GM12864 (cell line): ENCODE measurements around the gene DACT2.

ENCODE experiments used
- DNase-seq: peaks from one replicate; pipeline ENCODE4 v3.0.0-alpha.2; 2011; ENCODE audit warnings: low read depth
- H3K4me3 ChIP-seq: 2 replicates; pipeline ENCODE4 v1.5.1; 2011; ENCODE audit warnings: mild to moderate bottlenecking, low read depth, low read length, control low read depth
- TF ChIP-seq, protein P1 (sequence below): IDR thresholded peaks from 2 replicates; pipeline ENCODE4 v1.5.1; 2011; ENCODE audit warnings: low read depth, mild to moderate bottlenecking, moderate library complexity, low read length, control low read depth, inconsistent platforms; ENCODE audit errors: missing control alignments

Gene DACT2

DNA sequence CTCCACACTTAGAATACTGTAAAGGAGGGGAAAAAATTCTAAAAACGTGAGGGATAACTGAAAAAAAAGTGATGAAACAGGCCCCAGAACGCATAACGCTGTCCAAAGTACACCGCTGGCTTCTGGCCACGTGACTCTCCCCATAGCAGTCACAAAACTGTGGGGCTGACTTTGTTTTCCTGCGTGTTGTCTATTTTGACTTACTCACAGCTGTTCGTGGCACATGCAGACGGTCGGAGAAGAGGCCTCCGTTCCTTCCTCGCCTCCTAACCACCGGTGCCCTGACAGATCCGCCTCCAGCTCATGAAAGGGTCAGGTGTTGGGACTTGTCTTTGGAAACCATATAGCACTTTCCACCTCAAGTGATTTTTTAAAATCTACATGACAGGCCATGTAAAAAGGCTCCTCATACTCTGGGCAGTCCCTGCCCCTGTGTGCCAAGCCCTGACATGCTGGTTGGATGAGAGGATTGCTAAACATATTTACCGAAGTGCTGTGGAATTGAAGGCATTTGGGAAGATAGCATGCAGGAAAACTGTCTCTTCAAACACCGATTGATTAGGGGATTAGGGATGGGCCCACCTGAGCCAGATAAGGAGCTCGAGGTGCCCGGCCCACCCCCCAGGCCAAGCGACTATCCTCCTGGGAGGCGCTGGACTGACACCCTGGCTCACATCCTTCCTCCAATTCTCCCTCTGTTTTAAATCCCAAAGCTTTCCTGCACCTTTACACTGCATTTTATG lies 54.8 kb downstream of the DACT2 start:
- TF ChIP-seq, protein P1, sequence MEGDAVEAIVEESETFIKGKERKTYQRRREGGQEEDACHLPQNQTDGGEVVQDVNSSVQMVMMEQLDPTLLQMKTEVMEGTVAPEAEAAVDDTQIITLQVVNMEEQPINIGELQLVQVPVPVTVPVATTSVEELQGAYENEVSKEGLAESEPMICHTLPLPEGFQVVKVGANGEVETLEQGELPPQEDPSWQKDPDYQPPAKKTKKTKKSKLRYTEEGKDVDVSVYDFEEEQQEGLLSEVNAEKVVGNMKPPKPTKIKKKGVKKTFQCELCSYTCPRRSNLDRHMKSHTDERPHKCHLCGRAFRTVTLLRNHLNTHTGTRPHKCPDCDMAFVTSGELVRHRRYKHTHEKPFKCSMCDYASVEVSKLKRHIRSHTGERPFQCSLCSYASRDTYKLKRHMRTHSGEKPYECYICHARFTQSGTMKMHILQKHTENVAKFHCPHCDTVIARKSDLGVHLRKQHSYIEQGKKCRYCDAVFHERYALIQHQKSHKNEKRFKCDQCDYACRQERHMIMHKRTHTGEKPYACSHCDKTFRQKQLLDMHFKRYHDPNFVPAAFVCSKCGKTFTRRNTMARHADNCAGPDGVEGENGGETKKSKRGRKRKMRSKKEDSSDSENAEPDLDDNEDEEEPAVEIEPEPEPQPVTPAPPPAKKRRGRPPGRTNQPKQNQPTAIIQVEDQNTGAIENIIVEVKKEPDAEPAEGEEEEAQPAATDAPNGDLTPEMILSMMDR, result no peak
- H3K4me3 ChIP-seq, result no peak overlapping the region
- DNase-seq, result no peak

DNA sequence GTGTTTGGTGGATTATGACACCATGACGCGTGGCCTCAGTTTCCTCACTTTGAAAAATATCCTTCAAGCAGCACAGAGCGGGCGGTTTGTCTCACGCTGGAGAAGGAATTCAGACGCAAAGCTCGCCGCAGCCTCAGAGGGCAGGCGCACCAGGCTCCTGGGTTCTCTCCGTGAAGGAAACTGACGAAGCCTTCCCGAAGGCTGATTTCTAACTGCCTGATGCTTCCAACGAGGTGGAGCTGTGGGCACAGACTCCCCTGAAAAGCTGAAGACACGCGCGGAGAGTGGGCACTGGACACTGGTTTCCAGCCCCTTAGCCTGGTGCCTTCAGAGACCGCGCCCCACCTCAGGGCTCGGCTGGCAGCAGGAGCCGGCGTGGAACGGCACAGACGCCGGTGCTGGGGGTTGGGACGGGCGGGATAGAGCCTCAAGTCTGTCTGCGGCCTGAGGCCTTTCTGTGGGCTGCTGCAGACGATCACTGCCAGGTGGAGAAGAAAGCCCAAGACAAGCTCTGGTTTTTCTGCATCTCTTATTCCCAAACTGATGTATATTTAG lies 56.1 kb downstream of the DACT2 start:
- H3K4me3 ChIP-seq, result no peak overlapping the region
- DNase-seq, result no peak
- TF ChIP-seq, protein P1, result no peak

DNA sequence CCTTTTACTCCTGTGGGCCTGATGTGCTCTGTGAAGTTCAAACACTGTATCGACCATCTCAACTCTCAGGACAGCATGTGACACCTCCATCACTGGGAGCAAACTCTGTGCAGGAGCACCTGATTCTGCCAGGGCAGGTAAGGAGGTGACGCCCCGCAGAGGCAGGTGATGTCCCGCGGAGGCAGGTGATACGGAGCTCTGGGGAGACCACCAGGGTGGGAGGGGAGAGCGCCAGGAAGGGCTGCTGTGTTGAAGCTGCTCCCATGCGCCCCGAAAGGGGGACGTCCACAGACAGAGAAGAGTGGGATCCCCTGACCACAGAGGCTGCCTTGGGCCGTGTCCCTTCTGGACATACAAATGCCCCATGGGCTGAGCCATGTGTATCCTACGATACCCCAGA lies 58.3 kb downstream of the DACT2 start:
- DNase-seq, result no peak
- no peak overlapping the region for H3K4me3 ChIP-seq
- TF ChIP-seq, protein P1, result no peak

DNA sequence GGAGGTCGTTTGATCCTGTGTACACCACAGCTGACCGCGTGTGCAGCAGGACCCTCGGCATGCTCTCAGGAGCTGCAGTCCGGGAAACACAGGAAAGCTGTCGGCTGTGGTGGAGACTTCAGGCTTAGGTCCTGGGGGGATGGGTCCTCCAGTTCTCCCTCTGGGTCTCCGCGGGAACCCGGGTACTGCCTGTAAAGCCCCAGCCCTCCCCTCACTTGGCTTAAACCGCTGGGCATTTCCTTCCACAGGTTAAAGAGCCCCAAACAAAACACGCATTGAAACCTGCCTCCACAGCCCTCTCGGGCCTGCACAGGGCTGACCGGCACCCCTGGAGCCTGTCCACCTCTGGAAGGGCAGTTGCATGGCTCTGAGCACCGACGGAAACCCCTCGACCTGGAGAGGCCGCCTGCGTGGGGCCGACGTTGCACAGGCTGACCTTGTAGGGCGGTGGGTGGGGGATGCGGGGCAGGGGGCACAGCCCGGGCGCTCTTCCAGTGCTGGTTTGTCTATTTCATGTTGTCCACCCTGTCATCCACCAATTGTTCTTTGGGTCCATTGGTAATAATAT lies 59.1 kb downstream of the DACT2 start:
- H3K4me3 ChIP-seq, result no peak overlapping the region
- TF ChIP-seq, protein P1, result no peak
- no peak for DNase-seq

DNA sequence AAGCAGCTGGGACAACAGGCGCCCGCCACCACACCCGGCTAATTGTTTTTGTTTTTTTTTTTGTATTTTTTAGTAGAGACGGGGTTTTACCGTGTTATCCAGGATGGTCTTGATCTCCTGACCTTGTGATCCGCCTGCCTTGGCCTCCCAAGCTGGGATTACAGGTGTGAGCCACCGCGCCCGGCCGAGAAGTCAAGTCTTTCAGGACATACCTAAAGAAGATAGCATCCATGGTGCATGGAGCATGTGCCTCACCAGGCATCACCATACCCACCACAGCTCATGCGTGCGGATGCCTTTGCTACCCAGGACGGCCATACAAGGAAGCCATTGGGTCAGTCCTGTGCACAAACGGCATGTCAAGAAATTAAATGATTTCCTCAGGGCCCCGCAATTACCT lies 60.8 kb downstream of the DACT2 start:
- TF ChIP-seq, protein P1, result no peak
- no peak for DNase-seq
- H3K4me3 ChIP-seq, result no peak overlapping the region

DNA sequence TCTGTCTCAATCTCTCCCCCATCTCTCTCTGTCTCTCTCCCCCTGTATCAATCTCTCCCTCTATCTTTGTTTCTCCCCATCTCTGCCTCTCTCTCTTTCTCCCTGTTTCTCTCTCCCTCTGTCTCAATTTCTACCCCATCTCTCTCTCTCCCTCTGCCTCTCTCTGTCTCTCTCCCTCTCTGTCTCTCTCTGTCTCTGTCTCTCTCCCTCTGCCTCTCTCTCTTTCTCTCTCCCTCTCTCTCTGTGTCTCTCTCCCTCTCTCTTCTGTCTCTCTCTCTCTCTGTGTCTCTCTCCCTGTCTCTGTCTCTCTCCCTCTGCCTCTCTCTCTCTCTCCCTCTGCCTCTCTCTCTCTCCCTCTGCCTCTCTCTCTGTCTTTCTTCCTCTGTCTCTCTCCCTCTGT lies 62.6 kb downstream of the DACT2 start:
- no peak overlapping the region for H3K4me3 ChIP-seq
- no peak for DNase-seq
- TF ChIP-seq, protein P1, result no peak
